ENCODE data around the gene SMG6.

SMG6 gene

GRCh38 chr17:2188971-2189630 lies 114.5 kb downstream of the SMG6 start:
- no peaks in the 10 kb centered on the region for H3K27me3 ChIP-seq (ENCODE audit: insufficient read depth, low read depth, severe bottlenecking)
- no peaks in the 10 kb centered on the region for H3K9me3 ChIP-seq (ENCODE audit: severe bottlenecking)
- H3K36me3 ChIP-seq: peaks cover 32% of the 10 kb centered on the region
- H3K4me3 ChIP-seq (ENCODE audit: low read depth, low read length): no peak overlapping the region
- DNase-seq: no peak
- H3K27ac ChIP-seq: no peak overlapping the region
- TF ChIP-seq CTCF (IDR thresholded peaks at IDR 0.05; ENCODE audit: low read depth, low read length): no peak

- Histone ChIP-seq H3K9me3 (ENCODE audit: severe bottlenecking) (no peaks in the 10 kb centered on the region), H3K27ac (no peak overlapping the region), H3K36me3 (peaks cover 32% of the 10 kb centered on the region), H3K4me3 (ENCODE audit: low read depth, low read length) (no peak overlapping the region), H3K27me3 (ENCODE audit: insufficient read depth, low read depth, severe bottlenecking) (no peaks in the 10 kb centered on the region)
- no peak for DNase-seq
- no peak for TF ChIP-seq CTCF (IDR thresholded peaks at IDR 0.05; ENCODE audit: low read depth, low read length)
These were observed 115.8 kb downstream of the SMG6 start for GRCh38 chr17:2187758-2188157.

- no peak overlapping the region for H3K4me3 ChIP-seq (ENCODE audit: low read depth, low read length)
- no peaks in the 10 kb centered on the region for H3K27me3 ChIP-seq (ENCODE audit: insufficient read depth, low read depth, severe bottlenecking)
- no peaks in the 10 kb centered on the region for H3K9me3 ChIP-seq (ENCODE audit: severe bottlenecking)
- no peak overlapping the region for H3K27ac ChIP-seq
- no peak for TF ChIP-seq CTCF (IDR thresholded peaks at IDR 0.05; ENCODE audit: low read depth, low read length)
- H3K36me3 ChIP-seq: peaks cover 31% of the 10 kb centered on the region
- DNase-seq: no peak
These were observed 116.6 kb downstream of the SMG6 start for GRCh38 chr17:2186937-2187336.

- Histone ChIP-seq H3K36me3 (peaks cover 45% of the 10 kb centered on the region), H3K27ac (no peak overlapping the region), H3K9me3 (ENCODE audit: severe bottlenecking) (no peaks in the 10 kb centered on the region), H3K4me3 (ENCODE audit: low read depth, low read length) (no peak overlapping the region), H3K27me3 (ENCODE audit: insufficient read depth, low read depth, severe bottlenecking) (no peaks in the 10 kb centered on the region)
- TF ChIP-seq CTCF (IDR thresholded peaks at IDR 0.05; ENCODE audit: low read depth, low read length): no peak
- no peak for DNase-seq
These were observed 118.3 kb downstream of the SMG6 start for GRCh38 chr17:2184993-2185931.

- no peak for DNase-seq
- TF ChIP-seq CTCF (IDR thresholded peaks at IDR 0.05; ENCODE audit: low read depth, low read length): no peak
- Histone ChIP-seq H3K36me3 (peaks cover 40% of the 10 kb centered on the region), H3K27me3 (ENCODE audit: insufficient read depth, low read depth, severe bottlenecking) (no peaks in the 10 kb centered on the region), H3K4me3 (ENCODE audit: low read depth, low read length) (no peak overlapping the region), H3K27ac (no peak overlapping the region), H3K9me3 (ENCODE audit: severe bottlenecking) (no peaks in the 10 kb centered on the region)
These were observed 120.2 kb downstream of the SMG6 start for GRCh38 chr17:2183346-2183745.
